Measurements from ENCODE around the gene DR1.

DNA sequence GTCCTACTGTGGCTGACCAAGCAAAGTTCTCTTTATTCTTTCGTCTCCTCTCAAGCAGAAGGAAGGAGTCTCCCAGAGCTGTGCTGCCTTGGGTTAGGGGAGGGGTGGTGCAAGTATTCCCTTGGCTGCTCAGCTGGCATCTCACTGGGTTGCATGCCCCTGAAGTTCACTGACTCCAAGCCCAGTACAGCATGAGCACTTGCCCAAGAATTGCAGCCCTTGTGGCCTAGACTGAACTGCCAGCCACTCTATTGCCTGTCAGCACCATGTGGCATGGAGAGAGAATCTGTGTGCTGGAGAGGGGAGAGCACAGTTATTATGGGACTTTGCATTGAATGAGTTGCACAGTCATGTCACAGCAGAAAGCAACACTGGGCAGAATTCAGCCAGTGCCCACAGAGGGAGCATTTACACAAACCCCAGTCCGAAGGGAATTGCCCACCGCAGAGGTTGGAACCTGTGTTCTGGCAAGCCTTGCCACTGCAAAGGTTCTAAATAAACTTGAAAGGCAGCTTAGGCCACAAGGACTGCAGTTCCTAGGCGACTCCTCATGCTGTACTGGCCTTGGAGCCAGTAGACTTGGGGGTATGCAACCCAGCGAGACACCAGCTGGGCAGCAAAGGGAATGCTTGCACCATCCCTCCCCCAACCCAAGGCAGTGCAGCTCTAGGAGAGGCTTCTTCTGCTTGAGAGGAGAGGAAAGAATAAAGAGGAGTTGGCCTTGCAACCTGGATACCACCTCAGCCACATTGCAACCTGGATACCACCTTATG, 28.8 kb downstream of the DR1 start:
- TF ChIP-seq EZH2 (IDR thresholded peaks at IDR 0.05; ENCODE audit: insufficient read depth, poor library complexity, severe bottlenecking) (no peak), EZH2phosphoT487 (IDR thresholded peaks at IDR 0.05; ENCODE audit: insufficient read depth, low read depth) (no peak)
